Natural killer cell (primary cell): ENCODE data around the gene PSMD6. TPM values are rescaled to one million over a fixed set of nuclear protein-coding genes. Genes with fewer than 3 reads are reported as not detected.

Source experiments
- ATAC-seq, 3 donors: fragments of 150-1000 bp in 2 of 3; fragments of 200-7000 bp in 1 of 3; cut with Tn5 transposase; 1 replicate in 1 of 3; 2 replicates in 2 of 3; pipeline ENCODE4 v1.10.0; 2021; ENCODE audit warnings: mild to moderate bottlenecking in 2 of 3, moderate library complexity in 2 of 3
- DNase-seq, 2 donors: peaks; one replicate each; pipeline versions ENCODE4 v3.0.0 to v3.0.0-alpha.2; 2013 to 2021; ENCODE audit warnings: mixed read lengths in 1 of 2
- H3K27ac ChIP-seq: one replicate; pipeline ENCODE4 v1.5.1; 2013; ENCODE audit warnings: mild to moderate bottlenecking, low read length
- H3K27me3 ChIP-seq: one replicate; pipeline ENCODE4 v1.6.1; 2013; ENCODE audit warnings: low read length; ENCODE audit not compliant: control insufficient read depth, insufficient read depth
- H3K36me3 ChIP-seq: one replicate; pipeline ENCODE4 v1.6.1; 2013; ENCODE audit warnings: low read length; ENCODE audit not compliant: control insufficient read depth, insufficient read depth
- H3K4me1 ChIP-seq: one replicate; pipeline ENCODE4 v1.6.1; 2013; ENCODE audit warnings: low read length; ENCODE audit not compliant: control insufficient read depth, insufficient read depth
- H3K4me3 ChIP-seq: one replicate; pipeline ENCODE4 v1.5.1; 2013; ENCODE audit warnings: low read length
- H3K9me3 ChIP-seq: one replicate; pipeline ENCODE4 v1.6.1; 2013; ENCODE audit warnings: low read length; ENCODE audit not compliant: control insufficient read depth, insufficient read depth
- H3K27ac Mint-ChIP-seq, 2 donors: one replicate each; pipeline ENCODE4 v1.8.0; 2022; ENCODE audit warnings: mild to moderate bottlenecking in 2 of 2, mixed read lengths in 2 of 2, moderate library complexity in 1 of 2
- H3K27me3 Mint-ChIP-seq, 2 donors: one replicate each; pipeline ENCODE4 v1.8.0; 2022; ENCODE audit warnings: low read depth in 2 of 2, mixed read lengths in 2 of 2
- H3K36me3 Mint-ChIP-seq: one replicate; pipeline ENCODE4 v1.8.0; 2022; ENCODE audit warnings: mixed read lengths
- H3K4me1 Mint-ChIP-seq, 2 donors: one replicate each; pipeline ENCODE4 v1.8.0; 2022; ENCODE audit warnings: mixed read lengths in 2 of 2
- H3K4me3 Mint-ChIP-seq: one replicate; pipeline ENCODE4 v1.8.0; 2022; ENCODE audit warnings: mild to moderate bottlenecking, moderate library complexity, mixed read lengths
- H3K9me3 Mint-ChIP-seq, 2 donors: one replicate each; pipeline ENCODE4 v1.8.0; 2022; ENCODE audit warnings: mixed read lengths in 2 of 2
- CTCF ChIP-seq: fragments of 200-600 bp; IDR thresholded peaks from one replicate; pipeline ENCODE4 v1.8.0; 2022; ENCODE audit warnings: antibody characterized with exemption
- WGBS: methylation state at CpG from one replicate; pipeline ENCODE4 v1.1.7; 2013; ENCODE audit warnings: missing lambda C conversion rate; ENCODE audit not compliant: insufficient coverage; 5-methylcytosine and 5-hydroxymethylcytosine counted together
- intact Hi-C: fragments of 100-400 bp; cut with micrococcal nuclease; formaldehyde crosslinking; loops from one replicate; pipeline ENCODE4 v1.14.2; 2022
- total RNA-seq, 4 donors: library from RNA; stranded (reverse); fragments of 120-200 nt in 1 of 4; gene quantifications; one replicate each; pipeline versions ENCODE4 v1.2.3 to v1.2.4, GENCODE V29; 2013 to 2022

Gene PSMD6
- total RNA-seq, 3 donors from 2014 or later (not counting 1 experiment from before 2014, with no cell fraction given) = 84.4 to 105 (median 102) TPM

- Mint-ChIP-seq H3K36me3 (peaks cover 7% of the 10 kb centered on the region), H3K4me1 (peaks cover 86 to 93% of the 10 kb centered on the region in 2 donors), H3K4me3 (no peak overlapping the region), H3K27ac (peak overlapping the region; percentile 83 to 92), H3K27me3 (no peaks in the 10 kb centered on the region), H3K9me3 (no peaks in the 10 kb centered on the region)
- no peak overlapping the region for H3K4me3 ChIP-seq
- no peak overlapping the region for H3K27ac ChIP-seq
- no peak for DNase-seq
- no peak for ATAC-seq
- intact Hi-C loops = loop anchor here (5.0 kb wide), 1 partner anchor 47 kb away; the partner anchor contains the start of gene PSMD6
- H3K9me3 ChIP-seq = no peaks in the 10 kb centered on the region
- H3K36me3 ChIP-seq = peaks cover 27% of the 10 kb centered on the region
- no peaks in the 10 kb centered on the region for H3K27me3 ChIP-seq
- H3K4me1 ChIP-seq = peaks cover 41% of the 10 kb centered on the region
- no peak for TF ChIP-seq CTCF
- WGBS = 70% methylated on average over 3 of the region's 3 CpGs
Measured at GRCh38 chr3:63975723-63976122, 47.6 kb downstream of the PSMD6 start.

- ATAC-seq = no peak
- H3K9me3 Mint-ChIP-seq = no peaks in the 10 kb centered on the region
- H3K27ac ChIP-seq = no peak overlapping the region
- intact Hi-C loops = no loop called here
- H3K27me3 ChIP-seq = no peaks in the 10 kb centered on the region
- H3K4me3 ChIP-seq = no peak overlapping the region
- no peaks in the 10 kb centered on the region for H3K27me3 Mint-ChIP-seq
- peaks cover 88 to 93% of the 10 kb centered on the region in 2 donors for H3K4me1 Mint-ChIP-seq
- peaks cover 39% of the 10 kb centered on the region for H3K4me1 ChIP-seq
- peaks cover 18% of the 10 kb centered on the region for H3K36me3 ChIP-seq
- H3K4me3 Mint-ChIP-seq = no peak overlapping the region
- TF ChIP-seq CTCF = no peak
- H3K9me3 ChIP-seq = no peaks in the 10 kb centered on the region
- 65% methylated on average over 1 of the region's 1 CpG for WGBS
- peaks cover 7% of the 10 kb centered on the region for H3K36me3 Mint-ChIP-seq
- DNase-seq = no peak
- peak overlapping the region; percentile 7 to 99 for H3K27ac Mint-ChIP-seq
Measured at GRCh38 chr3:63974451-63974850, 48.8 kb downstream of the PSMD6 start.

GRCh38 chr3:63973406-63973805 is 49.9 kb downstream of the PSMD6 start:
- ATAC-seq (no peak), DNase-seq (no peak)
- H3K36me3 ChIP-seq = peaks cover 18% of the 10 kb centered on the region
- Mint-ChIP-seq H3K4me1 (peaks cover 88 to 93% of the 10 kb centered on the region in 2 donors), H3K4me3 (peak overlapping the region; percentile 28), H3K9me3 (no peaks in the 10 kb centered on the region), H3K27ac (peak overlapping the region in 1 of 2 donors; percentile 99), H3K36me3 (peaks cover 7% of the 10 kb centered on the region), H3K27me3 (no peaks in the 10 kb centered on the region)
- H3K4me1 ChIP-seq = peaks cover 39% of the 10 kb centered on the region
- whole genome bisulfite sequencing = 97% methylated on average over 8 of the region's 8 CpGs
- H3K27me3 ChIP-seq = no peaks in the 10 kb centered on the region
- H3K9me3 ChIP-seq = no peaks in the 10 kb centered on the region
- H3K27ac ChIP-seq = no peak overlapping the region
- no peak overlapping the region for H3K4me3 ChIP-seq
- intact Hi-C loops = no loop called here
- TF ChIP-seq CTCF = no peak

- WGBS = 89% methylated on average over 4 of the region's 4 CpGs
- no peak overlapping the region for H3K4me3 Mint-ChIP-seq
- Histone ChIP-seq H3K9me3 (no peaks in the 10 kb centered on the region), H3K36me3 (peaks cover 18% of the 10 kb centered on the region), H3K27ac (no peak overlapping the region), H3K4me3 (no peak overlapping the region), H3K27me3 (no peaks in the 10 kb centered on the region), H3K4me1 (peaks cover 39% of the 10 kb centered on the region)
- no peaks in the 10 kb centered on the region for H3K9me3 Mint-ChIP-seq
- peaks cover 7% of the 10 kb centered on the region for H3K36me3 Mint-ChIP-seq
- peaks cover 88 to 93% of the 10 kb centered on the region in 2 donors for H3K4me1 Mint-ChIP-seq
- H3K27me3 Mint-ChIP-seq = no peaks in the 10 kb centered on the region
- intact Hi-C loops = no loop called here
- ATAC-seq (no peak), DNase-seq (no peak)
- no peak for TF ChIP-seq CTCF
- H3K27ac Mint-ChIP-seq = peak overlapping the region in 1 of 2 donors; percentile 99
Measured at GRCh38 chr3:63972987-63973386, 50.3 kb downstream of the PSMD6 start.
